Mesenteric fat pad (tissue), 1 donor: ENCODE results near the gene VWA8. TPM values are rescaled to one million over a fixed set of nuclear protein-coding genes. Genes with fewer than 3 reads are reported as not detected.

Experiments used
- DNase-seq: peaks from one replicate; pipeline ENCODE4 v3.0.0-alpha.2; 2020; ENCODE audit warnings: low spot score
- long read RNA-seq: library from polyadenylated mRNA; unstranded; transcript quantifications from one replicate; pipeline ENCODE4 v2.0.0, GENCODE V29; 2020
- total RNA-seq: library from RNA; stranded (reverse); fragmentation: NEBNext Ultra II Directional; extraction: Animal tissue kit (Norgen Biotek cat#: 25700); gene quantifications from one replicate; pipeline ENCODE4 v1.2.1, GENCODE V29; 2021
- donor health status: DM: yes; HTN: yes; CAD: no.

VWA8 gene
- 17.9 TPM for total RNA-seq
- long read RNA-seq, partial matches to known transcripts: 3 of 11 reads
- long read RNA-seq, other reads (novel, unspliced or antisense): 8 of 11 reads

- peak; percentile 93 for DNase-seq
Observed at GRCh38 chr13:41960637-41961465, at the start of gene VWA8. TSS of gene VWA8 (minus strand) at chr13:41961109. CDS start at chr13:41961015, 94 bp downstream.

- DNase-seq: no peak
Observed at GRCh38 chr13:42009057-42009456, 48.1 kb upstream of the VWA8 start.

- DNase-seq: no peak
Observed at GRCh38 chr13:42007844-42008243, 46.9 kb upstream of the VWA8 start.

GRCh38 chr13:42002066-42002465 is 41.2 kb upstream of the VWA8 start:
- no peak for DNase-seq

GRCh38 chr13:42001580-42001979 is 40.7 kb upstream of the VWA8 start:
- DNase-seq: no peak

GRCh38 chr13:42000846-42001245 is 39.9 kb upstream of the VWA8 start:
- DNase-seq: no peak

GRCh38 chr13:41997396-41997795 is 36.5 kb upstream of the VWA8 start:
- no peak for DNase-seq

- DNase-seq: no peak
Observed at GRCh38 chr13:41995946-41996345, 35.0 kb upstream of the VWA8 start.

- DNase-seq: no peak
Observed at GRCh38 chr13:41995336-41995735, 34.4 kb upstream of the VWA8 start.

- no peak for DNase-seq
Observed at GRCh38 chr13:41994696-41995095, 33.8 kb upstream of the VWA8 start.

- DNase-seq: no peak
Observed at GRCh38 chr13:41991936-41992335, 31.0 kb upstream of the VWA8 start.

- no peak for DNase-seq
Observed at GRCh38 chr13:41988244-41988643, 27.3 kb upstream of the VWA8 start.

- DNase-seq: no peak
Observed at GRCh38 chr13:41985788-41986508, 25.0 kb upstream of the VWA8 start.

- no peak for DNase-seq
Observed at GRCh38 chr13:41981951-41982715, 21.2 kb upstream of the VWA8 start.

- no peak for DNase-seq
Observed at GRCh38 chr13:41978007-41978406, 17.1 kb upstream of the VWA8 start.

GRCh38 chr13:41976476-41976875 is 15.6 kb upstream of the VWA8 start:
- DNase-seq: no peak

- no peak for DNase-seq
Observed at GRCh38 chr13:41974262-41974900, 13.5 kb upstream of the VWA8 start.

- no peak for DNase-seq
Observed at GRCh38 chr13:41973247-41973741, 12.4 kb upstream of the VWA8 start.

- DNase-seq: no peak
Observed at GRCh38 chr13:41971848-41972247, 10.9 kb upstream of the VWA8 start.

GRCh38 chr13:41970918-41971317 is 10.0 kb upstream of the VWA8 start:
- DNase-seq: no peak

GRCh38 chr13:41970022-41970421 is 9.1 kb upstream of the VWA8 start:
- no peak for DNase-seq
